Right hindlimb (tissue), 1 donor: ENCODE measurements around the gene ANK3.

Experiments
- DNase-seq: peaks from one replicate; pipeline ENCODE4 v3.0.0-alpha.2; 2018

ANK3 gene

GRCh38 chr10:60389413-60390025 lies at the start of gene ANK3:
Gene ANK3, minus strand, starts transcription at chr10:60389875. Its CDS starts 337 bp downstream, at chr10:60389538.
- no peak for DNase-seq

GRCh38 chr10:60434418-60435046 lies 44.9 kb upstream of the ANK3 start:
- peak; percentile 68 for DNase-seq

- no peak for DNase-seq
These were observed 44.0 kb upstream of the ANK3 start for GRCh38 chr10:60433684-60434083.

- DNase-seq, result no peak
These were observed 41.3 kb upstream of the ANK3 start for GRCh38 chr10:60430836-60431597.

- DNase-seq, result peak; percentile 32
These were observed 40.3 kb upstream of the ANK3 start for GRCh38 chr10:60430017-60430416.

- no peak for DNase-seq
These were observed 39.6 kb upstream of the ANK3 start for GRCh38 chr10:60429084-60429849.

GRCh38 chr10:60428387-60428737 lies 38.7 kb upstream of the ANK3 start:
- no peak for DNase-seq

- DNase-seq, result no peak
These were observed 38.2 kb upstream of the ANK3 start for GRCh38 chr10:60427709-60428386.

GRCh38 chr10:60427148-60427547 lies 37.5 kb upstream of the ANK3 start:
- DNase-seq, result no peak

- DNase-seq, result no peak
These were observed 36.8 kb upstream of the ANK3 start for GRCh38 chr10:60426425-60426824.

GRCh38 chr10:60425392-60426110 lies 35.9 kb upstream of the ANK3 start:
- no peak for DNase-seq

- DNase-seq, result no peak
These were observed 35.3 kb upstream of the ANK3 start for GRCh38 chr10:60424971-60425370.

GRCh38 chr10:60423920-60424319 lies 34.2 kb upstream of the ANK3 start:
- no peak for DNase-seq

GRCh38 chr10:60422809-60423208 lies 33.1 kb upstream of the ANK3 start:
- DNase-seq, result no peak

GRCh38 chr10:60420991-60421894 lies 31.6 kb upstream of the ANK3 start:
- no peak for DNase-seq

- no peak for DNase-seq
These were observed 29.6 kb upstream of the ANK3 start for GRCh38 chr10:60419249-60419648.

- no peak for DNase-seq
These were observed 28.2 kb upstream of the ANK3 start for GRCh38 chr10:60417901-60418300.

- no peak for DNase-seq
These were observed 27.3 kb upstream of the ANK3 start for GRCh38 chr10:60417024-60417423.

GRCh38 chr10:60414877-60415585 lies 25.4 kb upstream of the ANK3 start:
- DNase-seq, result no peak

- no peak for DNase-seq
These were observed 24.4 kb upstream of the ANK3 start for GRCh38 chr10:60414111-60414510.
